Measurements from ENCODE around the gene TLE4. TPM values are rescaled to one million over a fixed set of nuclear protein-coding genes. Genes with fewer than 3 reads are reported as not detected.

TLE4 gene
- total RNA-seq, 1 experiment from 2014 or later: 8.1 TPM

DNA sequence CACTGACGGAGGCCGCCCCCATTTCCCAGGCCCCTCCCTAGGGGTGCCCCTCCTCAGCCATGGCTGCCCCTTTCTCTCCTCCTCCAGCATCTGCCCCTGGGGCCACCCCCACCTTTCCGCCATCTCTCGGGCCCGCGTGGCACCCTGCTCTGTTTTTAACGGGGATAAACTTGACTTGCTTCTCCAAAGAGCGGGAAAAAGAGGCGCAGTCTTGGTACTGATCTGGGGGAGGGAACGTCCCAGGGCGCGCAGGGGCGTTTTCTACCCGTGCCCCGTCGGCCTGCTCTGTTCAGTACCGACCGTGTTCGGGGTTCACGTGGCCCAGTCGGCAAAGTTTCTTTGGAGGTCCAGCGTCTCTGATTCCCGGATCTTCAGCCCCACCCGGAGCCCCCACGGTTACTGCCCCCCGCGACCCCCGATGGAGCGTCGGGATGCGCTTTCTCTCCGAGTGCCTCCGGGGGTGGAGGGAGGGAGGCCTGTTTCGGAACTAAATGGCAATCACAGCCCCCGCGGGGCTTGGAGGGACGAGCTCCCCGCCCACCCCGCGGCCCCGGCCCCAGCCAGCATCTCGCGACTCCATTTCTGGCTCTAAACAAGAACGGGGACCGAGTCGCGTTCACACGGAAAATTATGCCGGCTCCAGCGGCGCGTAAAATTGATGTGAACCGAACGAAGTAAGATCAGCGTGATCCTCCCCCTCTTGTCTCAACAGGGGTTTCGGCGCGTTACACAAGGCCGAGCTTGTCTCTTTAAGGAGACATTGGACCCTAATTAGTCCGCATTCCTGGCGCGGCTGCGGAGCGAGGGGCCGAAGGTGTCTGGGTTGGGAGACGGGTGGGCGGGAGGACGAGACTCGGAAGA is 1.1 kb upstream of the TLE4 start:
- DNase-seq: peak; percentile 19 to 29
- Mint-ChIP-seq H3K36me3 (ENCODE audit: insufficient read depth, unreplicated experiment) (no peaks in the 10 kb centered on the region), H3K4me1 (ENCODE audit: low read depth, unreplicated experiment) (no peaks in the 10 kb centered on the region), H3K27me3 (ENCODE audit: insufficient read depth, unreplicated experiment) (no peaks in the 10 kb centered on the region), H3K27ac (ENCODE audit: unreplicated experiment) (peak overlapping the region; percentile 22), H3K9me3 (ENCODE audit: unreplicated experiment) (no peaks in the 10 kb centered on the region), H3K4me3 (ENCODE audit: unreplicated experiment) (peak overlapping the region; percentile 79)
- ChIA-PET POLR2A (interaction anchor here (0.6 kb wide), 1 partner anchor 402 kb away, joined by 7 read pairs; no protein-coding TSS in a partner anchor), CTCF (no interaction called here)
- intact Hi-C loops (cut with micrococcal nuclease; ENCODE audit: unreplicated experiment): loop anchor here (2.0 to 10.0 kb wide), 3 partner anchors 82 to 194 kb away; no protein-coding TSS in a partner anchor
- BruUV-seq (replicated peaks): no TSS peak
- Histone ChIP-seq H3K27me3 (replicated peaks; ENCODE audit: control insufficient read depth, insufficient read depth, low read length) (no peaks in the 10 kb centered on the region), H3K9me3 (no peaks in the 10 kb centered on the region), H3K4me1 (no peaks in the 10 kb centered on the region), H3K36me3 (ENCODE audit: control insufficient read depth, insufficient read depth, low read length) (no peaks in the 10 kb centered on the region), H3K4me3 (ENCODE audit: low read depth, low read length) (peak overlapping the region; percentile 42)
- TF ChIP-seq CTCF (IDR thresholded peaks at IDR 0.05; ENCODE audit: insufficient read depth in 1 of 2, low read depth in 1 of 2, low read length in 1 of 2, severe bottlenecking in 1 of 2, unreplicated experiment in 1 of 2): no peak

DNA sequence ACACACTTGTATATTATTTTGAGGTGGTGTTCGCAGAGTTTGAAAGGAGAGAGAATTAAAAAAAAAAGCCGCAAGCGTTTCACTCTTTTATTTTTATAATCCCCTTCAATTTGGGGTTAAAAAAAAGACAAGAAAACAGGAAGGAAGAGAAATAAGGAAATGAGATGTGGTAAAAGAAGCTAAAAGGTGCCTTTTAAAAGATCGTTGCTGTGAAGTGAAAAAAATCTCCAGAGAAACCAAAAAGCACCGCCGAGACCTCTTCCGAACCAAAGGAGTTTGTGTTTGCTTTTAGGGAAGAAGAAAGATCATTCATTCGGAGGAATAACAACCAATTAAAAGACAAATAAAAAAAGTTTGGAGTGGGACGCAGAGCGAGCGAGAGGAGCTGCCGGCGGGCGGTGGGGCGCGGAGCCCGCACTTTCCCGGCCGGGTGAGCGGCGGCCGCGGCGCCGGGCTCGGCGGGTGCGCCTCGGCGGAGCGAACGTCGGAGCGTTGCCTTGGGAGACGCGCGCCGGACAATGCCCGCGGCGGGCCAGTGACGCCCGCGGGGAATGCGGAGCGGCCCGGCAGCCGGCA is 355 bp downstream of the TLE4 start:
- Mint-ChIP-seq H3K4me1 (ENCODE audit: low read depth, unreplicated experiment) (no peaks in the 10 kb centered on the region), H3K4me3 (ENCODE audit: unreplicated experiment) (no peak overlapping the region), H3K27ac (ENCODE audit: unreplicated experiment) (no peak overlapping the region), H3K36me3 (ENCODE audit: insufficient read depth, unreplicated experiment) (no peaks in the 10 kb centered on the region), H3K27me3 (ENCODE audit: insufficient read depth, unreplicated experiment) (no peaks in the 10 kb centered on the region), H3K9me3 (ENCODE audit: unreplicated experiment) (no peaks in the 10 kb centered on the region)
- H3K4me1 ChIP-seq: no peaks in the 10 kb centered on the region
- no peaks in the 10 kb centered on the region for H3K27me3 ChIP-seq (replicated peaks; ENCODE audit: control insufficient read depth, insufficient read depth, low read length)
- intact Hi-C loops (cut with micrococcal nuclease; ENCODE audit: unreplicated experiment): loop anchor here (5.0 to 10.0 kb wide), 2 partner anchors 110 to 193 kb away; no protein-coding TSS in a partner anchor
- ChIA-PET CTCF (no interaction called here), POLR2A (interaction anchor here (0.9 kb wide), 1 partner anchor 238 kb away, joined by 3 read pairs; no protein-coding TSS in a partner anchor)
- peak overlapping the region; percentile 50 for H3K4me3 ChIP-seq (ENCODE audit: low read depth, low read length)
- no peaks in the 10 kb centered on the region for H3K36me3 ChIP-seq (ENCODE audit: control insufficient read depth, insufficient read depth, low read length)
- H3K9me3 ChIP-seq: no peaks in the 10 kb centered on the region
- no peak for TF ChIP-seq CTCF (IDR thresholded peaks at IDR 0.05; ENCODE audit: insufficient read depth in 1 of 2, low read depth in 1 of 2, low read length in 1 of 2, severe bottlenecking in 1 of 2, unreplicated experiment in 1 of 2)
- BruUV-seq (replicated peaks): TSS peak; percentile 79
- no peak for DNase-seq

GRCh38 chr9:79572608-79573411 is 1.0 kb downstream of the TLE4 start:
- Histone ChIP-seq H3K4me3 (ENCODE audit: low read depth, low read length) (peak overlapping the region; percentile 50), H3K4me1 (no peaks in the 10 kb centered on the region), H3K36me3 (ENCODE audit: control insufficient read depth, insufficient read depth, low read length) (no peaks in the 10 kb centered on the region), H3K9me3 (no peaks in the 10 kb centered on the region), H3K27me3 (replicated peaks; ENCODE audit: control insufficient read depth, insufficient read depth, low read length) (no peaks in the 10 kb centered on the region)
- POLR2A ChIA-PET: interaction anchor here (0.6 kb wide), 1 partner anchor 72 kb away, joined by 3 read pairs; no protein-coding TSS in a partner anchor
- H3K4me3 Mint-ChIP-seq (ENCODE audit: unreplicated experiment): peak overlapping the region; percentile 68
- intact Hi-C loops (cut with micrococcal nuclease; ENCODE audit: unreplicated experiment): loop anchor here (5.0 to 10.0 kb wide), 2 partner anchors 109 to 192 kb away; no protein-coding TSS in a partner anchor
- peak; percentile 14 to 17 for DNase-seq
- no TSS peak for BruUV-seq (replicated peaks)
- no peak for TF ChIP-seq CTCF (IDR thresholded peaks at IDR 0.05; ENCODE audit: insufficient read depth in 1 of 2, low read depth in 1 of 2, low read length in 1 of 2, severe bottlenecking in 1 of 2, unreplicated experiment in 1 of 2)
- CTCF ChIA-PET: no interaction called here
- H3K27me3 Mint-ChIP-seq (ENCODE audit: insufficient read depth, unreplicated experiment): no peaks in the 10 kb centered on the region
- H3K4me1 Mint-ChIP-seq (ENCODE audit: low read depth, unreplicated experiment): peaks cover 2% of the 10 kb centered on the region
- H3K27ac Mint-ChIP-seq (ENCODE audit: unreplicated experiment): no peak overlapping the region
- no peaks in the 10 kb centered on the region for H3K9me3 Mint-ChIP-seq (ENCODE audit: unreplicated experiment)
- no peaks in the 10 kb centered on the region for H3K36me3 Mint-ChIP-seq (ENCODE audit: insufficient read depth, unreplicated experiment)
